ENCODE results near the gene GNAT1.
"Not testable (repeated sequence)": the region's sequence is repeated elsewhere in the genome, so short reads cannot be mapped to it uniquely, and the experiment has no call there.

GNAT1 gene

DNA sequence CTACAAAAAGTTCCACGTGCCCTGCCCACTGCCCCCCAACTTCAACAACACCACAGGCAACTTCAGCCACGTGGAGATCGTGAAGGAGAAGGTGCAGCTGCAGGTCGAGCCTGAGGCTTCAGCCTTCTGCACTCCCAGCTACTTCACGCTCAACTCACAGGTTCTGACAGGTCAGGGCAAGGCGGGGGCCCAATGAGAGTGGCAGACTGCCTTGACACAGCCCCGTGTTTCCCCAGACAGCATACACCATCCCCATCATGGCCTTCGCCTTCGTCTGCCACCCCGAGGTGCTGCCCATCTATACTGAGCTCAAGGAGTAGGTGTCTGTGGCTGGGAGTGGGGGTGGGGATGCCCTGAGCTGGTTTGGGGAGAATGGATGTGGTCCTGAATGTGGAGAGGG is 26.3 kb downstream of the GNAT1 start:
- in situ Hi-C loops (cut with MboI; ENCODE audit: low sequenced_read_pairs): no loop called here

- in situ Hi-C loops (cut with MboI; ENCODE audit: low sequenced_read_pairs): no loop called here
Measured at GRCh38 chr3:50218448-50218847, 27.0 kb downstream of the GNAT1 start.

GRCh38 chr3:50219285-50219684 is 27.9 kb downstream of the GNAT1 start:
- in situ Hi-C loops (cut with MboI; ENCODE audit: low sequenced_read_pairs): no loop called here

DNA sequence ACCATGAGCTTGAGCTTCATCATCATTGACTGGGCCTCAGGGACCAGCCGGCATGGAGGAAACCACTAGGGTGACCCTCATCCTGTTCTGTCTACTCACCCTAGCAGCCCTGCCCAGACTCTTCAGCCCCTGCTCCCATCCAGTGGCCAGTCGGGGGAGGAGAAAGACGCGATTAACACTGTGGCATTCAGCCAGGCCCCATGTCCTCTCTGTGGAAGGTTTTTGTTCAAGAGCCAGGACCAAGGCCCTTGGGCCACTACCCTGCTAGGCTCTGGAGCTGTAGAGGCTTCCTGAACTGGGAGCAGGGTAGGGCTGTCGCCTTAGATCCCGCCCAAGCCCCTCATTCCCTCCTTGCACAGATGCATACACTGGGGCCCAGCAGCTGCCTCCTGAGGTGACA is 28.7 kb downstream of the GNAT1 start:
- in situ Hi-C loops (cut with MboI; ENCODE audit: low sequenced_read_pairs): no loop called here

GRCh38 chr3:50221051-50221410 is 29.6 kb downstream of the GNAT1 start:
- in situ Hi-C loops (cut with MboI; ENCODE audit: low sequenced_read_pairs): no loop called here

DNA sequence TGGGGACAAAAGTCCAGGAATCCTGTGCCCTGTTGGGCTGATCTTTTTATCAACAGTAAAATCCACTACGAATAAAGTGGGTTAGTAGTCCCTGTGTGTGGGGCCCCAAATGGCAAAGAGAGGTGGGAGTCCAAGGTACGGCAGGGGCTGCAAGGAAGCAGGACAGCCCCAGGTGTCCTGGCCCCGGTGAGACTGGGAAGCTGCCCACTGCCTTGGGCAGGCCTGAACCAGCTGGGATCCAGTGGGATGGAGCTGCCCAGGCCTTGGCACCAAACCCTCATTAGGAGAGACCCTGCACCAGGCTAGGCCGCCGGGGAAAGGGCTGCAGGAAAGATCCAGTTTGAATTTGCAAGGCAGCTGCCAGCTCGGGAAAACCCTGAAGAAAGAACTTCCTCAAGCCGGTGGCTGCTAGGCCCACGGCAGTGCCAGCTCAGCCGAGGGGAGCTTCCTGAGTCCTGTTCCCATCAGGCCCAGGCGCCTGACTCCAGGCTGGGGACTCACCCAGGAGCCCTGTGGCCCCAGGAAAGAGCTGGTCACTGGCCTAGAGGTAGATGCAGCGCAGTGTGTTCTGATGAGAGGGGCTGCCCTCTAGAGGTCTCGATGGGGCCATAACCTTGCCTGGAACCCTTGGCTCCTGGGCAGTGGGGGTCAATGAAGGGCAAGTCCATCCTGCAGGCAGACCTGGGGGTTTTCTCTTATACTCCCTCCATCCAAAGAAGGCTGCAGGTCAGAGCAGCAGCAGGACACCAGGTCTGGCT is 30.2 kb downstream of the GNAT1 start:
- in situ Hi-C loops (cut with MboI; ENCODE audit: low sequenced_read_pairs): no loop called here

GRCh38 chr3:50222169-50222528 is 30.7 kb downstream of the GNAT1 start:
- in situ Hi-C loops (cut with MboI; ENCODE audit: low sequenced_read_pairs): no loop called here

- in situ Hi-C loops (cut with MboI; ENCODE audit: low sequenced_read_pairs): no loop called here
Measured at GRCh38 chr3:50224639-50225038, 33.2 kb downstream of the GNAT1 start.

DNA sequence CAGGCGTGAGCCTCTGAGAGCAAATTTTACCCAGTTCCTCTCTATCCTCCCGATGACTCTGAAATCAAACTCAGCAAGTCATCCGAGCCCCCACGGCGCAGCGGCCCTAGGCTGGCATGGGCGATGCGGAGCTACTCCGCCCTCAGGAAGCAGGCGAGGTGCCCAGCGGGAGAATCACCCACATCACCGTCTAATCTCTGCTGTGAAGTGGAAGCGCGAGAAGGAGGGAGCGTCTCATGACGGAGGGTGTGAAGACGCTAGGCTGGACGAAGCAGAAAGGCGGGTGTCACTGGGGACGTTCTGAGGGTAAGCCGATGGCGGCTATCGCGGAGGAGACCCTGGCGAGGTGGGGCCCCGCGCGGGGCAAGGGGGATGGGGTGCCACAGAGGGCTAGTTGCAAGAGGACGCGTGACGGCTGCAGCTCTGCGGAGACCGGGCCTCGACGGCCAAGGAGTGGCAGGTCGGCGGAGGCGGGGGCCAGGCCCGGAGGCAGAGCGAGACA is 35.5 kb downstream of the GNAT1 start:
- in situ Hi-C loops (cut with MboI; ENCODE audit: low sequenced_read_pairs): no loop called here

DNA sequence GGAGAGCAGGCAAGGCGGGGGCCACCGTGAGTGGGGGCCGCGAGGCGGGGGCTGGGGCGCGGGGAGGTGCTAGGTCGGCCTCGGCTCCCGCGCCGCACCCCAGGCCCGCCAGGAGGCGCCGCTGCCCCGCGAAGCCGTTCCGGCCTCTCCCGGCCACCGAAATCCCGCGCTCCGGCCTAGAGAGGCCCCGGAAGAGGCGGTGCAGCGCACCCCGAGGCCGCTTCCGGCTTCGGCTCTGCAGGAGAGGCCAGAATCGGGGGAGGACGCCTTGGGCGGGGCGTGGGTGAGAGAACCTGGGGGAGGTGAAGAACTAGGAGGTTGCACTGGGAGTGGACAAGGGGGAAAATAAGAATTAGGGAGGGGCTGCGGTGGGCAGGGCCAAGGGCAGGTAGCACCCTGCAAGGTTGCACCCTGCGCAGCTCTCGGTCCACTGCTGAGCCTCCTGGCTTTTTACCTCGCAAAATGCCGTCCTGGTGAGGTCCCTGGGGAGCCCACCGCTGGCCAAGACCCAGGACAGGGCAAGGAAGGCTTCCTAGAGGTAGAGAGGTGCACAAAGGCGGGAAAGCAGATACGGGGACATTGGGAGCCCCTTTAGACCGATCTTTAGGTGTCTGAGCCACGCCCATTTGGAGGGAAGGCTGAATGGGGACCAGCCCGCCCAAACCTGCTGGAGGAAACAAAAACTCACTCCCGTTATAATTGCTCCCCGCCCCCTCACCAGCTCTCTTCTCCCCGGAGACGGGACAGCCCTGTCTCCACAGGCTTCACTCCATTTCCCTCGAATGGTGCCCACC is 36.2 kb downstream of the GNAT1 start:
- in situ Hi-C loops (cut with MboI; ENCODE audit: low sequenced_read_pairs): no loop called here

DNA sequence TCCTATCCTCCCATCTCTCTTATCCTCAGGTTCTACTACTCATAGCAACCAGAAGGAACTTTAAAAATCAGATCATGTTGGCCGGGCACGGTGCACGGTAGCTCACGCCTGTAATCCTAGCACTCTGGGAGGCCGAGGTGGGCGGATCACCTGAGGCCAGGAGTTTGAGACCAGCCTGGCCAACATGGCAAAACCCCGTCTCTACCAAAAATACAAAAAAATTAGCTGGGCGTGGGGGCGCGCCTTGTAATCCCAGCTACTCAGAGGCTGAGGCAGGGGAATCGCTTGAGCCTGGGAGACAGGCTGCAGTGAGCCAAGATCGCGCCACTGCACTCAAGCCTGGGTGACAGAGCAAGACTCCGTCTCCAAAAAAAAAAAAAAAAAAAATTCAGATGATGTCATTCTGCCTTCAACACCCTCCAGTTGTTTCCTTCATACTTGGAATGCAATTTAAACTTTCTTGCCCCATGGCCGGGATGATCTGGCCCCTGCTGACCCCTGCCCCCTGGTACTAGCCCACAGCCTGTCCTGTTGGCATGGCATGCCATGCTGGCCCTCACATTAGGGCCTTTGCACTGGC is 36.9 kb downstream of the GNAT1 start:
- in situ Hi-C loops (cut with MboI; ENCODE audit: low sequenced_read_pairs): not testable (repeated sequence)

GRCh38 chr3:50229490-50229889 is 38.1 kb downstream of the GNAT1 start:
- in situ Hi-C loops (cut with MboI; ENCODE audit: low sequenced_read_pairs): no loop called here

GRCh38 chr3:50230104-50230793 is 38.8 kb downstream of the GNAT1 start:
- in situ Hi-C loops (cut with MboI; ENCODE audit: low sequenced_read_pairs): no loop called here

DNA sequence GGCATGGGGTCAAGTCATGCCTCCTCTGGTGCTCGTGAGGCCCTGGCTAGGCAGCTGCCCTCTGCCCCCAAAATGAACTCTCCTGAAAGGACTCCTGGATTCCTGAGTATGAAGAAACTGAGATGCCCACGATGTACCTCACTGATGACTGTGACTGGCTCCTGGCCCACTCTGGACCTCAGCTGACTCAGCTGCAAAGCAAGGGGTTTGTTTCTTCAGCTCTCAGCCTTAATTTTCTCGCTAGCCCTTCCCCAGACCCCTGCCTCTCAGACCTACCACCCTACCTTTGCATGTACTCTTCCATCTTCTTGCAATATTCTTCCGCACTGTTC is 39.4 kb downstream of the GNAT1 start:
- in situ Hi-C loops (cut with MboI; ENCODE audit: low sequenced_read_pairs): no loop called here

DNA sequence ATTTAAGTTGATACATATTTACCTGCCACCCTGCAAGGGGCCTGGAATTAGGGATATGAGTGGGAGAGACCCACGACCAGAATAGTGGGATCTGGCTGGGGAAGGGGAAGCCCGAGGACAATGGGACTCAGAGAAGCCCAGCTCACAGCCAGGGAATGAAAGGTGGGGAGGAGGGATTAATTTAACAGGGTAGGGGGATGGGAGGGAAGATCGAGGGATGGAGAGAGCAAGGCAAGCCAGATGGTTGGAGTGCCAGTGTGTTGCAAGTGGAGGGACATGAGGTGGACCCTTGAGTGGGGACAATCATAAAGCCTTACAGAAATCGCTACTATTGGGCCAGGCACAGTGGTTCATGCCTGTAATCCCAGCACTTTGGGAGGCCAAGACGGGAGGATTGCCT is 40.2 kb downstream of the GNAT1 start:
- in situ Hi-C loops (cut with MboI; ENCODE audit: low sequenced_read_pairs): no loop called here

GRCh38 chr3:50232303-50232702 is 40.9 kb downstream of the GNAT1 start:
- in situ Hi-C loops (cut with MboI; ENCODE audit: low sequenced_read_pairs): no loop called here

GRCh38 chr3:50233176-50233575 is 41.8 kb downstream of the GNAT1 start:
- in situ Hi-C loops (cut with MboI; ENCODE audit: low sequenced_read_pairs): no loop called here

GRCh38 chr3:50235716-50236483 is 44.5 kb downstream of the GNAT1 start, which contains the start of gene GNAI2:
Gene GNAI2, plus strand, starts transcription at chr3:50236204. Its CDS starts 132 bp downstream, at chr3:50236336.
- in situ Hi-C loops (cut with MboI; ENCODE audit: low sequenced_read_pairs): no loop called here

- in situ Hi-C loops (cut with MboI; ENCODE audit: low sequenced_read_pairs): no loop called here
Measured at GRCh38 chr3:50236484-50237132, 45.2 kb downstream of the GNAT1 start.

GRCh38 chr3:50237133-50237651 is 45.8 kb downstream of the GNAT1 start:
- in situ Hi-C loops (cut with MboI; ENCODE audit: low sequenced_read_pairs): no loop called here
